NCI-H510A (cell line): ENCODE measurements around the gene NID1.
"Not testable (repeated sequence)": the region's sequence is repeated elsewhere in the genome, so short reads cannot be mapped to it uniquely, and the experiment has no call there.

ENCODE experiments used
- DNase-seq: peaks from one replicate; lab custom pipeline; 2025; lab: John Stamatoyannopoulos, UW

The NID1 gene

GRCh38 chr1:235968831-235969230 lies 96.1 kb downstream of the NID1 start:
- no peak for DNase-seq

- not testable (repeated sequence) for DNase-seq
Observed at GRCh38 chr1:235966134-235966533, 98.8 kb downstream of the NID1 start.

- no peak for DNase-seq
Observed at GRCh38 chr1:235960809-235961208, 104.1 kb downstream of the NID1 start.

- no peak for DNase-seq
Observed at GRCh38 chr1:235958021-235958420, 106.9 kb downstream of the NID1 start.

GRCh38 chr1:235955777-235956176 lies 109.1 kb downstream of the NID1 start:
- DNase-seq: no peak

GRCh38 chr1:235954306-235955283 lies 110.3 kb downstream of the NID1 start:
- DNase-seq: peak; percentile 53

GRCh38 chr1:235953801-235954200 lies 111.1 kb downstream of the NID1 start:
- no peak for DNase-seq

- DNase-seq: no peak
Observed at GRCh38 chr1:235952950-235953615, 111.8 kb downstream of the NID1 start.

GRCh38 chr1:235951661-235952060 lies 113.2 kb downstream of the NID1 start:
- DNase-seq: no peak

- no peak for DNase-seq
Observed at GRCh38 chr1:235950318-235950717, 114.6 kb downstream of the NID1 start.

GRCh38 chr1:235948774-235949427 lies 116.0 kb downstream of the NID1 start:
- no peak for DNase-seq

- DNase-seq: no peak
Observed at GRCh38 chr1:235947989-235948388, 116.9 kb downstream of the NID1 start.

- DNase-seq: no peak
Observed at GRCh38 chr1:235946571-235946981, 118.3 kb downstream of the NID1 start.

GRCh38 chr1:235945775-235946570 lies 118.9 kb downstream of the NID1 start:
- no peak for DNase-seq

GRCh38 chr1:235943581-235944114 lies 121.2 kb downstream of the NID1 start:
- DNase-seq: no peak

GRCh38 chr1:235942979-235943575 lies 121.8 kb downstream of the NID1 start:
- DNase-seq: no peak

- DNase-seq: no peak
Observed at GRCh38 chr1:235942625-235942934, 122.3 kb downstream of the NID1 start.

- no peak for DNase-seq
Observed at GRCh38 chr1:235941876-235942624, 122.8 kb downstream of the NID1 start.

GRCh38 chr1:235940285-235940684 lies 124.6 kb downstream of the NID1 start:
- no peak for DNase-seq

GRCh38 chr1:235939480-235939775 lies 125.5 kb downstream of the NID1 start:
- DNase-seq: no peak
